Gastroesophageal sphincter (tissue), 3 donors: ENCODE results near the gene E4F1.

Experiments
- CTCF ChIP-seq, 4 experiments: fragments of 200-600 bp in 2 of 4; fragments of 450-650 bp in 2 of 4; sonication (generic) in 1 of 4; IDR thresholded peaks; one replicate each; pipeline ENCODE4 v1.5.1; 2017 to 2019; ENCODE audit warnings: antibody characterized with exemption in 4 of 4, mild to moderate bottlenecking in 2 of 4, moderate library complexity in 2 of 4
- EP300 ChIP-seq: sonication (generic); formaldehyde crosslinking; IDR thresholded peaks from one replicate; pipeline ENCODE4 v1.6.1; 2017; ENCODE audit warnings: antibody characterized with exemption, mild to moderate bottlenecking
- POLR2A ChIP-seq, 2 donors: fragments of 450-650 bp; IDR thresholded peaks; one replicate each; pipeline ENCODE4 v1.6.1; 2017; ENCODE audit warnings: antibody characterized with exemption in 2 of 2, mild to moderate bottlenecking in 2 of 2, moderate library complexity in 1 of 2
- POLR2AphosphoS5 ChIP-seq: sonication (generic); formaldehyde crosslinking; IDR thresholded peaks from one replicate; pipeline ENCODE4 v1.6.1; 2017; ENCODE audit warnings: antibody characterized with exemption

GRCh38 chr16:2252806-2253148 is 29.4 kb downstream of the E4F1 start:
- no peak for TF ChIP-seq POLR2AphosphoS5
- TF ChIP-seq CTCF (IDR thresholded peaks at IDR 0.05): no peak
- TF ChIP-seq POLR2A (IDR thresholded peaks at IDR 0.05): no peak
- TF ChIP-seq EP300: no peak
